ENCODE data around the gene PTP4A2. TPM values are rescaled to one million over a fixed set of nuclear protein-coding genes. Genes with fewer than 3 reads are reported as not detected.

PTP4A2 gene
- total and polyA plus RNA-seq, 2 donors (not counting 1 experiment from before 2014, with no cell fraction given), result 78.2 to 193 TPM

- Mint-ChIP-seq H3K4me3 (peak overlapping the region; percentile 14), H3K27me3 (no peaks in the 10 kb centered on the region), H3K27ac (peak overlapping the region; percentile 42), H3K4me1 (peaks cover 34% of the 10 kb centered on the region), H3K9me3 (ENCODE audit: insufficient read depth) (no peaks in the 10 kb centered on the region)
- H3K9ac ChIP-seq (ENCODE audit: low read length), result no peak overlapping the region
- H3K27ac ChIP-seq (ENCODE audit: low read length in 2 of 2), result peak overlapping the region in 1 of 2 donors; percentile 35
- intact Hi-C loops (cut with micrococcal nuclease), result no loop called here
- H3K9me3 ChIP-seq (ENCODE audit: control extremely low read depth in 1 of 3, control insufficient read depth in 2 of 3, insufficient read depth in 1 of 3, low read length in 2 of 3), result no peaks in the 10 kb centered on the region
- H3K79me2 ChIP-seq (ENCODE audit: control insufficient read depth, insufficient read depth, low read length), result peaks cover 50% of the 10 kb centered on the region
- no peak for ATAC-seq (ENCODE audit: low read depth)
- no peak overlapping the region for H3K4me3 ChIP-seq (ENCODE audit: control extremely low read depth in 1 of 5, extremely low read depth in 1 of 5, insufficient read depth in 1 of 5, low read depth in 2 of 5, low read length in 4 of 5)
- no peak overlapping the region for H3K4me2 ChIP-seq (replicated peaks; ENCODE audit: low read depth, low read length, poor library complexity, severe bottlenecking)
- no peaks in the 10 kb centered on the region for H3K27me3 ChIP-seq (replicated peaks in 1 of 4; ENCODE audit: control extremely low read depth in 1 of 4, control insufficient read depth in 3 of 4, insufficient read depth in 4 of 4, low read length in 3 of 4)
- 44% methylated on average over 2 of the region's 2 CpGs for WGBS (ENCODE audit: insufficient coverage)
- ChIA-PET CTCF (interaction anchor here (0.5 to 1.7 kb wide), 3 partner anchors 9 to 53 kb away, joined by 3 to 4 read pairs (median 3); no protein-coding TSS in a partner anchor), POLR2A (no interaction called here)
- TF ChIP-seq, protein P1, sequence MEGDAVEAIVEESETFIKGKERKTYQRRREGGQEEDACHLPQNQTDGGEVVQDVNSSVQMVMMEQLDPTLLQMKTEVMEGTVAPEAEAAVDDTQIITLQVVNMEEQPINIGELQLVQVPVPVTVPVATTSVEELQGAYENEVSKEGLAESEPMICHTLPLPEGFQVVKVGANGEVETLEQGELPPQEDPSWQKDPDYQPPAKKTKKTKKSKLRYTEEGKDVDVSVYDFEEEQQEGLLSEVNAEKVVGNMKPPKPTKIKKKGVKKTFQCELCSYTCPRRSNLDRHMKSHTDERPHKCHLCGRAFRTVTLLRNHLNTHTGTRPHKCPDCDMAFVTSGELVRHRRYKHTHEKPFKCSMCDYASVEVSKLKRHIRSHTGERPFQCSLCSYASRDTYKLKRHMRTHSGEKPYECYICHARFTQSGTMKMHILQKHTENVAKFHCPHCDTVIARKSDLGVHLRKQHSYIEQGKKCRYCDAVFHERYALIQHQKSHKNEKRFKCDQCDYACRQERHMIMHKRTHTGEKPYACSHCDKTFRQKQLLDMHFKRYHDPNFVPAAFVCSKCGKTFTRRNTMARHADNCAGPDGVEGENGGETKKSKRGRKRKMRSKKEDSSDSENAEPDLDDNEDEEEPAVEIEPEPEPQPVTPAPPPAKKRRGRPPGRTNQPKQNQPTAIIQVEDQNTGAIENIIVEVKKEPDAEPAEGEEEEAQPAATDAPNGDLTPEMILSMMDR (IDR thresholded peaks at IDR 0.05), result no peak
- TF ChIP-seq EZH2 (IDR thresholded peaks at IDR 0.05; ENCODE audit: borderline replicate concordance, insufficient read depth, low read depth, low read length, poor library complexity, severe bottlenecking), result no peak
- H3K36me3 ChIP-seq (replicated peaks in 1 of 2; ENCODE audit: control extremely low read depth in 1 of 2, control insufficient read depth in 1 of 2, extremely low read depth in 1 of 2, insufficient read depth in 2 of 2, low read length in 1 of 2), result peaks cover 21 to 78% of the 10 kb centered on the region in 2 experiments
- no peak for DNase-seq
- no peak overlapping the region for H2AFZ ChIP-seq (ENCODE audit: insufficient read depth, low read depth, low read length, poor library complexity, severe bottlenecking)
- H3K4me1 ChIP-seq (ENCODE audit: control insufficient read depth in 2 of 2, insufficient read depth in 2 of 2, low read length in 2 of 2), result peaks cover 16 to 28% of the 10 kb centered on the region in 2 donors
- H4K20me1 ChIP-seq (ENCODE audit: control insufficient read depth, insufficient read depth, low read length, poor library complexity, severe bottlenecking), result peaks cover 49% of the 10 kb centered on the region
These were observed 27.2 kb downstream of the PTP4A2 start for GRCh38 chr1:31910933-31911332.

DNA sequence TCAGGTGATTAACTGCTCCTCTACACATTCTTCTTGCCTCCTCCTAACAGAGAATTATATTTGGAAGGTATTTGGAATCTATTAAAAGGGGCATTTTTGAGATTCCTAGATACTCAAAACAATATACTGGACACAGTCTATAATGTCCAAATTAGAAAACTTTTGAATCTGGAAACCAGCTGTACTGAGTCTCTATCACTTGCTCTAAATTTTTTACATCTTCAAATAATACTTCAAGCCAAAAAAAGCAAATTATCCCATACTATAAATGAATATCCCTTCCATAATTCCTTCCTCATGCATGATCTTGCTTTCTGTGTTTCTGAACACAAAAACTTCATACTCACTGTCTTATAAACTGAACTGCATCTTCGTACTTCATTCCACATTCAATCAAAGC, 28.5 kb downstream of the PTP4A2 start:
- no peaks in the 10 kb centered on the region for H3K9me3 Mint-ChIP-seq (ENCODE audit: insufficient read depth)
- intact Hi-C loops (cut with micrococcal nuclease), result no loop called here
- ATAC-seq (ENCODE audit: low read depth) (no peak), DNase-seq (no peak)
- peaks cover 39% of the 10 kb centered on the region for H3K4me1 Mint-ChIP-seq
- Histone ChIP-seq H3K79me2 (ENCODE audit: control insufficient read depth, insufficient read depth, low read length) (peaks cover 38% of the 10 kb centered on the region), H3K27me3 (replicated peaks in 1 of 4; ENCODE audit: control extremely low read depth in 1 of 4, control insufficient read depth in 3 of 4, insufficient read depth in 4 of 4, low read length in 3 of 4) (no peaks in the 10 kb centered on the region), H3K4me2 (replicated peaks; ENCODE audit: low read depth, low read length, poor library complexity, severe bottlenecking) (no peak overlapping the region), H3K27ac (ENCODE audit: low read length in 2 of 2) (no peak overlapping the region), H3K4me1 (ENCODE audit: control insufficient read depth in 2 of 2, insufficient read depth in 2 of 2, low read length in 2 of 2) (peaks cover 16 to 28% of the 10 kb centered on the region in 2 donors), H3K9ac (ENCODE audit: low read length) (no peak overlapping the region), H3K4me3 (ENCODE audit: control extremely low read depth in 1 of 5, extremely low read depth in 1 of 5, insufficient read depth in 1 of 5, low read depth in 2 of 5, low read length in 4 of 5) (no peak overlapping the region), H2AFZ (ENCODE audit: insufficient read depth, low read depth, low read length, poor library complexity, severe bottlenecking) (no peak overlapping the region), H4K20me1 (ENCODE audit: control insufficient read depth, insufficient read depth, low read length, poor library complexity, severe bottlenecking) (peaks cover 41% of the 10 kb centered on the region), H3K36me3 (replicated peaks in 1 of 2; ENCODE audit: control extremely low read depth in 1 of 2, control insufficient read depth in 1 of 2, extremely low read depth in 1 of 2, insufficient read depth in 2 of 2, low read length in 1 of 2) (peaks cover 23 to 69% of the 10 kb centered on the region in 2 experiments), H3K9me3 (ENCODE audit: control extremely low read depth in 1 of 3, control insufficient read depth in 2 of 3, insufficient read depth in 1 of 3, low read length in 2 of 3) (no peaks in the 10 kb centered on the region)
- H3K4me3 Mint-ChIP-seq, result no peak overlapping the region
- TF ChIP-seq, protein P1 (IDR thresholded peaks at IDR 0.05), result no peak
- TF ChIP-seq EZH2 (IDR thresholded peaks at IDR 0.05; ENCODE audit: borderline replicate concordance, insufficient read depth, low read depth, low read length, poor library complexity, severe bottlenecking), result no peak
- no peaks in the 10 kb centered on the region for H3K27me3 Mint-ChIP-seq
- ChIA-PET POLR2A (interaction anchor here (0.7 kb wide), 1 partner anchor 207 kb away, joined by 4 read pairs; no protein-coding TSS in a partner anchor), CTCF (interaction anchor here (0.7 to 1.8 kb wide), 3 partner anchors 54 to 610 kb away, joined by 3 read pairs; no protein-coding TSS in a partner anchor)
- WGBS (ENCODE audit: insufficient coverage), result no CpG with 5 or more reads among the region's 1 CpG
- no peak overlapping the region for H3K27ac Mint-ChIP-seq
